Stimulated activated CD4-positive, alpha-beta T cell treated with anti-CD3 and anti-CD28 coated beads, Interleukin-15, amount 100 ng/mL, for 48 hours (primary cell): ENCODE data around the gene TEX101.
"Not testable (repeated sequence)": the region's sequence is repeated elsewhere in the genome, so short reads cannot be mapped to it uniquely, and the experiment has no call there.

Experiments used
- DNase-seq, 2 donors: peaks; one replicate each; pipeline ENCODE4 v3.0.0-alpha.2; 2020; ENCODE audit warnings: low read depth in 2 of 2

TEX101 gene

DNA sequence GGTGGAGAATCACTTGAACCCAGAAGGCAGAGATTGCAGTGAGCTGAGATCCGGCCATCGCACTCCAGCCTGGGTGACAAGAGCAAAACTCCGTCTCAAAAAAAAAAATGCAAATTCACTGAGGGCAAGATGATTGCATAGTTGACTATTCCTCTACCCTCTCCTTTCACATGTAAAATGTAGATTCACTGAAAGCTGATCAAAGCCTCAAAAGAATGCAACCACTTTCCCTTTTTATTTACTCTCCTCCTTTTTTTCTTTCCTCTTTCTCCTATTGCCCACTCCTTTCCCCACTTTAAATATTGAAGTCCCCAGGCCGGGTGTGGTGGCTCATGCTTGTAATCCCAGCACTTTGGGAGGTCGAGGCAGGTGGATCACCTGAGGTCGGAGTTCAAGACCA, 6.3 kb downstream of the TEX101 start:
- DNase-seq = no peak

DNA sequence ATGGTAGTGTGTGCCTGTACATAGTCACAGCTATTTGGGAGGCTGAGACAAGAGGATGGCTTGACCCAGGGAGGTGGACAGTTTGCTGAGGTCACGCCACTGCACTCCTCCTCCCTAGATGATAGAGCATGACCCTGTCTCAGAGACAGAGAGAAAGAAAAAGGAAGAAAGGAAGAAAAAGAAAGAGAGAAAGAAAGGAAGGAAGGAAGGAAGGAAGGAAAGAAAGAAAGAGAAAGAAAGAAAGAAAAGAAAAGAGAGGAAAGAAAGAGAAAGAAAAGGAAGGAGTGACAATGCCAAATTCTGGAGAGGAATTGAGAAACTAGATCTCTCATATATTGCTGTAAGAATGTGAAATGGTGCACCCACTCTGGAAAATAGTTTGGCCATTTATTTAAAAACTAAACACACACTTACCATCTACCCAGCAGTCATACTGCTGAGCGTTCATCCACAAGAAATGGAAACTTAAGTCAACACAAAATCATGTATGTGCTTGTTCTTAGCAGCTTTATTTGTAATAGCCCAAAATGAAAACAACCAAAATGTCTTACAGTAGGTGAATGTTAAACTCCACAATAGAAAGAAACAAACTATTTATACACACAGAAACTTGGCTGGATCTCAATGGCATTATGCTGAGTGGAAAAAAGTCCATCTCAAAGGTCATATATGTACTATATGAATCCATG, 7.5 kb downstream of the TEX101 start:
- DNase-seq = no peak

- no peak for DNase-seq
Measured at GRCh38 chr19:43422689-43423066, 8.0 kb downstream of the TEX101 start.

GRCh38 chr19:43423779-43424178, 9.1 kb downstream of the TEX101 start:
- no peak for DNase-seq

DNA sequence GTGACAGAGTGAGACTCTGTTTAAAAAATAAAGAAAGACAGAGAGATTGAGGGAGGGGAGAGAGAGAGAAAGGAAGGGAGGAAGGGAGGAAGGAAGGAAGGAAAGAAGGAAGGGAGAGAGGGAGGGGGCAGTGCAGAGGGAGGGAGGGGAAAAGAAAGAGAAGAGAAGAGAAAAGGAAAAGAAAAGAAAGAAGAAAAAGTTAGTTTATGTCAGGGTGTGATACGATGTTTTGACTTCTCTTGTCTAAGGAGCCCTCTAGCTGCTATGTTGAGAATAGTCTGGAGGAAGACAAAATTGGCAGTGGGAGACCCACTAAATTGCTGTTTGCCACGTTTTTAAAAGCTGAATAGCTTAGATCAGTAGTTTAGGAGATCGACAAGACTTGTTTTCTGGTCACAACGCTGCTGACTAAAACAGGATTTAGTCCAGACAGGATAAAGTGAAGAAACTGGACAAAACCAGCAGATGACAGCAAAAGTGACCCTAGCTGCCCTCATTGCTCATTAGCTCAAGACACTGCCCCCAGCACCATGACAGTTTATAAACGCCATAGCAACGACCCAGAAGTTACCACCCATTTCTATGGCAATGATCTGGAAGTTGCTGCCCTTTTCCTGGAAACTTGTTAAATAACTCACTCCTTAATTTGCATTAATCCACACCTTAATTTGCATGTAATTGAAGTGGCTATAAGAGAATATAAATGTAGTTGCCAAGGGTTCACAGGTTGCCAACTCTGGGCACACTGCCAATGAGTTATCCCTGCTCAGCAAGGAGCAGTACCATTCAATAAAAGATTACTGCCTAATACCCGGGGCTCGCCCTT, 11.1 kb downstream of the TEX101 start:
- no peak for DNase-seq

DNA sequence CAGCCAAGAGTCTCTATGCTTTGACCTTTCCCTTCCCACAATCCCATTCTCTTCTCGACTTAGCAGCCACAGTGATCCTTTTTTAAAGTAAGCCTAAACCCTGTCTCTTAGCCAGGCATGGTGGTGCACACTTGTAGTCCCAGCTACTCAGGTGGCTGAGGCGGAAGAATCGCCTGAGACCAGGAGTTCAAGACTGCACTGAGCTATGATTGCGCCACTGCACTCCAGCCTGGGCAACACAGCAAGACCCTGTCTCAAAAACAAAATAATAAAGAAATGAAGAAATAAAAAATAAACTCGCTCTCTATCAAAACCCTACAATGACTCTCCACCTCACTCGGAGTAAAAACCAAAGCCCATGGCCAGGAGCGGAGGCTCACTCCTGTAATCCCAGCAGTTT, 14.7 kb downstream of the TEX101 start:
- no peak for DNase-seq

GRCh38 chr19:43430142-43430710, 15.5 kb downstream of the TEX101 start:
- DNase-seq = no peak

GRCh38 chr19:43430976-43431375, 16.3 kb downstream of the TEX101 start:
- no peak for DNase-seq

DNA sequence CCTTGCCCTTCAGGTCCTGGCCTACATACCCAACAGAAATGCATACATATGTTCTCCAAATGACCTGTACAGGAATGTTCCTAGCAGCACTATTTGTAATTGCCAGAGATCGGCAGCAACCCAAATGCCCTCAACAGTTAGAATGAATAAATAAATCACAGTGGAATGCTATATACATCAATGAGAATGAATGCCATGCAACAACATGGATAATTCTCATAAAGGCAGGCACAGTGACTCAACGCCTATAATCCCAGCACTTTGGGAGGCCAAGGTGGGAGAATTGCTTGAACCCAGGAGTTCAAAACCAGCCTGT, 18.6 kb downstream of the TEX101 start:
- DNase-seq = no peak

- no peak for DNase-seq
Measured at GRCh38 chr19:43433689-43434088, 19.0 kb downstream of the TEX101 start.

- DNase-seq = no peak
Measured at GRCh38 chr19:43435775-43436174, 21.1 kb downstream of the TEX101 start.

- not testable (repeated sequence) for DNase-seq
Measured at GRCh38 chr19:43437284-43437683, 22.6 kb downstream of the TEX101 start.

- no peak for DNase-seq
Measured at GRCh38 chr19:43437712-43438111, 23.0 kb downstream of the TEX101 start.

GRCh38 chr19:43438291-43439031, 23.8 kb downstream of the TEX101 start:
- no peak for DNase-seq

DNA sequence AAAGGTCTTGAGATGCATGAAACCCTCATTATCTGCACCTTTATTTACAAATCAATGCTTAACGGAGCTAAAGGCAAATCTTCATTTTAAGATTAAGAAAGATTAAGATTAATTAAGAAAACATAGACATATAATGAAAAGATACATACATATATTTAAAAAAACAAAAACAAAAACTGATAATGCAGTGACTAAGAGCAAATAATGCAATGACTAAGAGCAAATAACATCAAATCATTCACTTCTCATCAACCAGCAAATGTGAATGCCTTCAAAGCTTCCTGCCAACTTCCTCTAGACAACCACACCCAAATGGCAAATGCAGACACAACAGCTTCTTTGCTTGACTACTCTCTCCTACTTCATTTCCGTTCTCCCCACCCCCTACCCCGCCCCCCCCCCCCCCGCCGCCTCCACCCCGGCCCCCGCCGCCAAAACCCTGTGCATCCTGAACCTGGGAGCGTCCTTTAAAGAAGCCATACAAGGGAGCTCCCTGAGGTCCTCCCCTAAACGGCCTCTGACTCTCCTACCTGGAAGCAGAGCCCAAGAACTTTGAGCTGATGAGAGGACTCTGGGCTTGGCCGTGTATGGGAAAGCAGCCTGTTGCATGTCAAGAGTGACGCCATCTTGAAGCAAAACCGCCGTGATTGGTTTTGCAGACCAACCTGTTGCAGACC, 24.5 kb downstream of the TEX101 start:
- no peak for DNase-seq

DNA sequence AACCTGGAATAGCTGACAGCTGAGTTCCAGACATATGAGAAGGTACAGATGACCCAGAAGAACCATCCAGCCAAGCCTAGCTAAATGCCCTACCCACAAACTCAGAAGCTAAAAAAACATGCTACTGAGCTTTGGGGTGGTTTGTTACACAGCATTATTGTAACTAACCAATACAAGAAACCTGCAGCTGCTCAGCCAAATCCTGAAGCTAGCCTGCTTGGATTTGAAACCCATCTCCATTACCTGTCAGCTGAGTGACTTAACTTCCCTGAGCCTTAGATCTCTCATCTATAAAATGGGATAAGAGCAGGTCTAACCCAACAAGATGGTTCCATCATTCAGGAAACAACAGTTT, 25.0 kb downstream of the TEX101 start:
- DNase-seq = no peak

DNA sequence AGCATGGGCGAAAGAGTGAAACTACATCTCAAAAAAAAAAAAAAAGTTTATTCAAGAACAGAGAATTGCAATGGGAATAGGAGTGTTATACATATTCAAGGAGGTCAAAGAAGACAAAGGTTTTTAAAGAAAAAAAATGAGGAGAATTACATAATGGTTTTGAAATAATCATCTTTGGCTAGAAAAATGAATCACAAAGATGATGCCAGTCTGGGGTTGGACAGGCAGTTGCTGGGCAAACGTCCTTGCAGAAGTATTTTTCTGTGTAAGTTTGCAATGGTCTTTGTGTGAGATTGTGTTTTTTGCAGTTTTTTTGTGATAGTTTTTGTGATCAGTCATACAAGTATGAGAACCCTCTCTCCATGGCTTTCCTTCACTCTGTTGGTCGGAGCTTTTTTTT, 27.0 kb downstream of the TEX101 start:
- no peak for DNase-seq

DNA sequence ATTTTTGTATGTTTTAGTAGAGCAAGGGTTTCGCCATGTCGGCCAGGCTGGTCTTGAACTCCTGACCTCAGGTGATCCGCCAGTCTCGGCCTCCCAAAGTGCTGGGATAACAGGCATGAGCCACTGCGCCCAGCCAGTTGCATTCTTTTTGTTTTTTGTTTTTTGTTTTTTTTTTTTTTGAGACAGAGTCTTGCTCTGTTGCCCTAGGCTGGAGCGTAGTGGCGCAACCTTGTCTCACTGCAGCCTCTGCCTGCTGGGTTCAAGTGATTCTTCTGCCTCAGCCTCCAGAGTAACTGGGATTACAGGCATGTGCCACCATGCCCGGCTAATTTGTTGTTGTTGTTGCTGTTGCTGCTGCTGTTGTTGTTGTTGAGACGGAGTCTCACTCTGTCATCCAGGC, 29.4 kb downstream of the TEX101 start:
- not testable (repeated sequence) for DNase-seq

- DNase-seq = no peak
Measured at GRCh38 chr19:43444531-43445287, 30.0 kb downstream of the TEX101 start.

DNA sequence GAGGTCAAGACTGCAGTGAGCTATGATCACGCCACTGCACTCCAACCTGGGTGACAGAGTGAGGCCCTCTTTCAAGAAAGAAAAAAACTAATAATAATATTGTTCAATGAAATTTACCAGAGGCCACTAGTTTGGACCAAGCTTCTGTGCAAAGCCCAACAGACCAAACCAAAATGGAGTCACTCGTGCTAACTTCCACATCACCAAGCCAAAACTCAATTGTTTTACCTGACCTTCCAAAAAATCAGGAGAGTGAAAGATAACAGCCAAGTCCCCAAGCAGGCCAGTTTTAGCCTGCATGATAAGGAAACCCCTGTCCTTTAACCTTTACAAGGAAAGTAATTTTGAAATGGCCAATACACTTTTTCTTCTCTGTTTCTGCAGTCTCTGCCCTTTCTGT, 30.7 kb downstream of the TEX101 start:
- no peak for DNase-seq

DNA sequence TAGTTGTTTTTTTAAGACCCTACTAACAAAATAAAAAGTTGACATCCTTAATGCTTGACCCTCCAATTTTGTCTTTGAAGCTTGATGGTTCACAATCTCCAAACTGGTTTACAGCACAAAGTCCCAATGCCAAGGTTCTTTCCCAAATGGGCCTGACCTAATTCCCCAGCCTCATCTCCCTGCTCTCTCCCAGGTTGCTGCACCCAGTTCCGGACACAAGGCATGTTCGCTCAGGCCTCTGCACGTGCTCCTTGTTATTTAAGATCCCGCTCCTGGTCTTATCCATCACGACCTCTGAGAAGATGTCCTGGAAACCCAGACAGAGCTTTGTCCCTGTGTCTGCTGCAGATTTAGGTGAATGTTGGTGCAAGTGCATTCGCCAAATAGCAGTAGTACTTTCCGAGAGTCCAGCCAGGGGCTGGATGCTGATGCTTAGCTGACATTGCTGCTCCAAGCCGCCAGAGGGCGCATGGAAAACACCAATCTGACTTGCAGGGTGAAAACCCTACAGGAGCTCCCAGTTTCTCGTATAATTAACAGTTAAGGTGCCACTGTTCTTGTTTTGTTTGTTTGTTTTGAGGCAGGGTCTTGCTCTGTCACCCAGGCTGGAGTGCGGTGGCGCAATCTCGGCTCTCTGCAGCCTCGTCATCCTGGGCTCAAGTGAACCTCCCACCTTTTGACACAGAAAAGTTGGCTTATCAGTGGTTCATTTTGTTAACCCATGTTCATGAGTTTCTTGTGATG, 32.2 kb downstream of the TEX101 start:
- DNase-seq = peak; percentile 52 to 77
